HG03045 (cell line): ENCODE results near the gene S100B.
"Not testable (repeated sequence)": the region's sequence is repeated elsewhere in the genome, so short reads cannot be mapped to it uniquely, and the experiment has no call there.

Experiments used
- ATAC-seq: cut with Tn5 transposase; IDR thresholded peaks from one replicate; pipeline ENCODE4 v1.9.1; 2021; ENCODE audit warnings: mild to moderate bottlenecking, moderate library complexity; ENCODE audit not compliant: unreplicated experiment

S100B gene

GRCh38 chr21:46604329-46604974 lies 430 bp downstream of the S100B start:
- no peak for ATAC-seq

- no peak for ATAC-seq
Measured at GRCh38 chr21:46603228-46603627, 1.7 kb downstream of the S100B start.

- ATAC-seq: no peak
Measured at GRCh38 chr21:46600978-46601377, 3.9 kb downstream of the S100B start.

DNA sequence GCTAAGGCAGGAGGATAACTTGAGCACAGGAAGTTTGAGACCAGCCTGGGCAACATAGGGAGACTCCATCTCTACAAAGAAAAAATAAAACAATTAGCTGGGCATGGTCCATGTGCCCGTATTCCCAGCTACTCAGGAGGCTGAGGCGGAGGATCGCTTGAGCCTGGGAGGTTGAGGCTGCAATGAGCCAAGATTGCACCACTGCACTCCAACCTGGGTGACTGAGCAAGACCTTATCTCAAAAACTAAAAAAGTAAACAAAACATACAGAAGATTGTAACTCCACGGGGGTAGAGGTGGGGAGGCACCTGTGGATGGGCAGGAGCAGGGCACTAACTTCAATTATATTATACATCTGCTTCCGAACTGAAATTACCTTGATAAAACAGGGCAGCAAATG lies 4.6 kb downstream of the S100B start:
- ATAC-seq: no peak

DNA sequence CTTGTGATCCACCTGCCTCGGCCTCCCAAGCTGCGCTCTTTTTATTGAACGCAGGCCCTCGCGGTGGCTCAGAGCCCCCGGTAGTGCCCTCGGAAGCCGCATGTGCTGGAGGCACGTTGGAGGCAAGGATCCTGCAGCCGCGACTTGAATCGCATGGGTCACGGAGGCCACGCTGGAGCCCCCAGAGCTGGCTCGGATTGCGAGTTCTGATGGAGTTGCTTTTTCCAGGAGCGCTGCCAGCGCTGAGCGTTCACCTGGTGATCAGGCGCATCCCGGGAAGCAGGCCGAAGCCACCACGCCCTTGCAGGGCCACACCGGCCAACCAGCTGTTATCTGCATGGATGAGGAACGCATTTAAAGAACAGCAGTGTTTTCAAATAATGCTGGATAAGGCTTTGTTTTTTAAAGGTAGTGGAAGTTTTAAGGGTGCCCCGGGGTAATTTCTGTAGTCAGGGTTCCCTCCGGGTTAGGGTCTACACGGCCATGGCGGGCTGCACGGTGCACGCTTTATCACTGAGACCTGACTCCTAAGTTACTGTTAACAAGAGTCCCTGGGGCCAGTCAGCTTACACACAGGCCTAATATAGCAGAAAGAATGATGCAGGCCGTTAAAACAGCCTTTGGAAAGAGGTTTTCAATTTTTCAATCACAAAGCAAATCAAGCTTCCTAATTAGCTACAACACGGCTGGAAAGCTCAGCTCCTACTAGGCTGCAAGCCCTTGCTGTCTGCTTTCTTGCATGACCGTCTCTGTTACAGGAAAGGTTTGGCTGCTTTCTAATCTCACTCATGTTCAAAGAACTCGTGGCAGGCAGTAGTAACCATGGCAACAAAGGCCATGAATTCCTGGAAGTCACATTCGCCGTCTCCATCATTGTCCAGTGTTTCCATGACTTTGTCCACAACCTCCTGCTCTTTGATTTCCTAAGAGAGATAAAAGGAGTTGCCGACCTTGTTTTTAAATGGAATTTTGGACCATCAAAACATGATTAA lies 6.0 kb downstream of the S100B start:
- ATAC-seq: no peak

- no peak for ATAC-seq
Measured at GRCh38 chr21:46597896-46598343, 7.0 kb downstream of the S100B start.

- no peak for ATAC-seq
Measured at GRCh38 chr21:46597031-46597430, 7.9 kb downstream of the S100B start.

GRCh38 chr21:46596201-46596600 lies 8.7 kb downstream of the S100B start:
- no peak for ATAC-seq

GRCh38 chr21:46594276-46594675 lies 10.6 kb downstream of the S100B start:
- no peak for ATAC-seq

GRCh38 chr21:46585191-46585953 lies 19.5 kb downstream of the S100B start:
- ATAC-seq: no peak

GRCh38 chr21:46581780-46582307 lies 23.0 kb downstream of the S100B start:
- ATAC-seq: no peak

- ATAC-seq: not testable (repeated sequence)
Measured at GRCh38 chr21:46579394-46579793, 25.5 kb downstream of the S100B start.

GRCh38 chr21:46577786-46578185 lies 27.1 kb downstream of the S100B start:
- ATAC-seq: not testable (repeated sequence)

GRCh38 chr21:46572850-46573249 lies 32.0 kb downstream of the S100B start:
- ATAC-seq: no peak

DNA sequence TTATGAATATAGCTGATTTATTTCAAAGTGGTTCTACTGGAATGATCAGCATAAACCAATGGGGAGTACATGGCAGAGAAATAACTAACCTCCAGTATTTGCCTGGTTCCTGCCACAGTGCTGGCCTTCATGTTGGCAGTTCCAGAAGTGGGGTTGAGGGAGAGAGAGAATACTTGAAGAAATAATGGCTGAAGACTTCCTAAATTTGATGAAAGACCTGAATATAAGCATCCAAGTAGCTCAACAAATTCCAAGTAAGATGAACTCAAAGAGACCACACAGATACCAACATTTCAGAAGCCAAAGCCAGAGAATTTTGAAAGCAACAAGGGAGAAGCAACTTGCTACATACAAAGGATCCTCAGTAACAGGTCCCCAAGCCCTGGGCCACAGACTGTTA lies 34.3 kb downstream of the S100B start:
- ATAC-seq: no peak

DNA sequence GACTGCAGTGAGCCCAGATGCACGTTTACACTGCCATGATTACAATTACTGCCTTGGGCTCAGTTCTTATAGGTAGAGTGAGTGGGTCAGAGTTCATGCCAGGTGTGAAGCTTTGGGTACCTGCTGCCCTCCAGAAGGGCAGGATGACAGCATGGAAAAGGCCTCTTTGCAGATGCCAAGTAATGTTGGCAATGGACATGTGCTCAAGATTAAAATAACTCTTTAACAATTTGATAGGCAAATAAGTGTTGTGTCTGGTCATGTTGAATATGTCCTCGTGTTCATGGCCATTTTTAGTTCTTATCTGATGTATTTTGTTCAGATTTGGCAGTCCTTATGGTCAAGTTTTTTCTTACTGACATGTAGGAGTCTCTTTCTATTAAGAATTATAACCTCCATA lies 34.8 kb downstream of the S100B start:
- ATAC-seq: no peak

DNA sequence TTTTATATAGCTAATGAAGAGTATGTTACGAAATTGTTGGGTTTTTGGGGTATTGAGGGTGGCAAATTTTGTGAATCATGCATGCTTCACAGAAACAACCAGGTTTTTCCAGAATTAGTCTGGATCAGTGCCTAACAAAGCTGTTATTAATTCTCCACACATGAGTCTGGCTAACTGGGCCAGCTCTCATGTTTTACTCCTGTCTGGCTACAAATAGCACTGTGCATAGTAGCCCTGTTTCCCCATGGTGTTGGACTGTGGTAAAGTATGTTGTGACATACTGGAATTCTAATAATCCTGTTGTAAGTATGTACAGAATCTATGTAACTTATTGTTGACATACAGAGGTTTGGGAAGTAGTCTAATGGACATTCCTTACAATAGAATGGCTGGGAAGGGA lies 35.8 kb downstream of the S100B start:
- no peak for ATAC-seq

GRCh38 chr21:46568562-46568961 lies 36.3 kb downstream of the S100B start:
- ATAC-seq: no peak

DNA sequence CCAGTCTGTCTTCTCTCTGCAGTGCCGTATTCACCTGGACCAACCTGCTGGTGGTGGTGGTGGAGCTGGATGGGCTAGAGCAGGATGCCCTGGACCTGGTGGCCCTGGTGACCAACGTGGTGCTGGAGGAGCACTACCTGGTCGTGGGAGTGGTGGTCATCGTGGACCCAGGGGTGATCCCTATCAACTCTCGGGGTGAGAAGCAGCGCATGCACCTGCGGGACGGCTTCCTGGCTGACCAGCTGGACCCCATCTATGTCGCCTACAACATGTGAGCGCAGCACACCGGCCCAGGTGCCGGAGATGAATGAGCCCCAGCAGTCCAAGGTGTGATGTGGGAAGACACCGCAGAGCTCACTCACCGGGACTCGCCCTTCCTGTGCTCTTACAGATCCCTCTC lies 37.5 kb downstream of the S100B start:
- ATAC-seq: no peak

- no peak for ATAC-seq
Measured at GRCh38 chr21:46564391-46564790, 40.5 kb downstream of the S100B start.

- ATAC-seq: no peak
Measured at GRCh38 chr21:46562964-46563607, 41.8 kb downstream of the S100B start.
